Measurements from ENCODE around the gene DRD2.

DRD2 gene

GRCh38 chr11:113440816-113441215 is 34.4 kb downstream of the DRD2 start:
- DNase-seq, result no peak

GRCh38 chr11:113436672-113437252 is 38.4 kb downstream of the DRD2 start:
- no peak for DNase-seq

GRCh38 chr11:113435190-113435968 is 39.8 kb downstream of the DRD2 start:
- DNase-seq, result no peak

GRCh38 chr11:113431746-113432145 is 43.5 kb downstream of the DRD2 start:
- no peak for DNase-seq

GRCh38 chr11:113426686-113427085 is 48.5 kb downstream of the DRD2 start:
- no peak for DNase-seq

- no peak for DNase-seq
Measured at GRCh38 chr11:113420808-113421207, 54.4 kb downstream of the DRD2 start.

- no peak for DNase-seq
Measured at GRCh38 chr11:113419454-113420003, 55.7 kb downstream of the DRD2 start.

GRCh38 chr11:113417428-113417827 is 57.8 kb downstream of the DRD2 start:
- DNase-seq, result no peak

GRCh38 chr11:113415343-113415742 is 59.9 kb downstream of the DRD2 start:
- no peak for DNase-seq

- no peak for DNase-seq
Measured at GRCh38 chr11:113412675-113413074, 62.5 kb downstream of the DRD2 start.

- no peak for DNase-seq
Measured at GRCh38 chr11:113411536-113411935, 63.7 kb downstream of the DRD2 start.

GRCh38 chr11:113410414-113411135 is 64.6 kb downstream of the DRD2 start:
- no peak for DNase-seq

- DNase-seq, result no peak
Measured at GRCh38 chr11:113409526-113409925, 65.7 kb downstream of the DRD2 start.

- no peak for DNase-seq
Measured at GRCh38 chr11:113408887-113409286, 66.3 kb downstream of the DRD2 start.

- no peak for DNase-seq
Measured at GRCh38 chr11:113408206-113408605, 67.0 kb downstream of the DRD2 start.

- DNase-seq, result no peak
Measured at GRCh38 chr11:113407163-113407562, 68.0 kb downstream of the DRD2 start.

GRCh38 chr11:113405724-113406478 is 69.3 kb downstream of the DRD2 start:
- DNase-seq, result no peak

- no peak for DNase-seq
Measured at GRCh38 chr11:113404859-113405430, 70.3 kb downstream of the DRD2 start.

GRCh38 chr11:113401718-113402117 is 73.5 kb downstream of the DRD2 start:
- DNase-seq, result peak; percentile 92

GRCh38 chr11:113400631-113401230 is 74.5 kb downstream of the DRD2 start:
- DNase-seq, result no peak

- DNase-seq, result no peak
Measured at GRCh38 chr11:113398669-113399430, 76.3 kb downstream of the DRD2 start.

Data from DMS53 (cell line).